Body of pancreas (tissue), 4 donors: ENCODE data around the gene FOXA3. TPM values are rescaled to one million over a fixed set of nuclear protein-coding genes. Genes with fewer than 3 reads are reported as not detected.

Experiments used
- ATAC-seq: fragments of 150-250 bp; one replicate; pipeline ENCODE4 v1.9.1; 2016
- DNase-seq, 4 donors: peaks; one replicate each; pipeline ENCODE4 v3.0.0-alpha.2; 2019
- H3K27ac ChIP-seq, 4 donors: fragments of 200-600 bp; sonication (generic); 1 replicate in 3 of 4; 2 replicates in 1 of 4; pipeline versions ENCODE4 v1.5.1 to v1.6.1; 2016 to 2019; ENCODE audit warnings: mild to moderate bottlenecking in 1 of 4, mixed read lengths in 1 of 4, moderate library complexity in 1 of 4
- H3K27me3 ChIP-seq, 2 donors: fragments of 200-600 bp; sonication (generic); one replicate each; pipeline ENCODE4 v1.6.0; 2016; ENCODE audit warnings: mild to moderate bottlenecking in 1 of 2
- H3K36me3 ChIP-seq, 2 donors: fragments of 200-600 bp; sonication (generic); replicated peaks in 1 of 2; 2 replicates each; pipeline ENCODE4 v1.5.1; 2016; ENCODE audit warnings: low read depth in 2 of 2; ENCODE audit not compliant: insufficient read depth in 1 of 2
- H3K4me1 ChIP-seq: fragments of 200-600 bp; sonication (generic); one replicate; pipeline ENCODE4 v1.6.0; 2016
- H3K4me3 ChIP-seq, 2 donors: fragments of 200-600 bp; sonication (generic); 1 replicate in 1 of 2; 2 replicates in 1 of 2; pipeline ENCODE4 v1.5.1; 2016 to 2019
- H3K9me3 ChIP-seq, 3 donors: fragments of 200-600 bp; sonication (generic); 1 replicate in 2 of 3; 2 replicates in 1 of 3; pipeline ENCODE4 v1.5.1; 2016
- CTCF ChIP-seq, 7 experiments: fragments of 450-650 bp in 4 of 7; fragments of 200-600 bp in 3 of 7; sonication (generic) in 3 of 7; IDR thresholded peaks; one replicate each; pipeline ENCODE4 v1.5.1; 2016 to 2019; ENCODE audit warnings: antibody characterized with exemption in 7 of 7
- POLR2A ChIP-seq, 3 donors: fragments of 450-650 bp; IDR thresholded peaks; one replicate each; pipeline ENCODE4 v1.6.1; 2016; ENCODE audit warnings: antibody characterized with exemption in 3 of 3, mild to moderate bottlenecking in 2 of 3
- WGBS, 2 donors: methylation state at CpG; one replicate each; pipeline ENCODE4 v1.1.5; 2017; 5-methylcytosine and 5-hydroxymethylcytosine counted together
- intact Hi-C: fragments of 100-400 bp; cut with DNase I; formaldehyde crosslinking; loops from one replicate; pipeline ENCODE4 v1.15.1; 2023
- total RNA-seq, 2 donors: library from RNA; depleted of rRNA; stranded (reverse); fragments of >200 nt; gene quantifications; one replicate each; pipeline ENCODE4 v1.1.0, GENCODE V29; 2016

The FOXA3 gene
- total RNA-seq, 2 donors from 2014 or later, result 3.0 to 16.3 TPM

GRCh38 chr19:45876411-45877197 lies 12.5 kb downstream of the FOXA3 start:
- TF ChIP-seq POLR2A (IDR thresholded peaks at IDR 0.05) (peak; percentile 27 to 74 (median 44)), CTCF (IDR thresholded peaks at IDR 0.05) (no peak)
- H3K36me3 ChIP-seq, result no peaks in the 10 kb centered on the region
- H3K4me1 ChIP-seq, result peaks cover 100% of the 10 kb centered on the region
- no peak overlapping the region for H3K4me3 ChIP-seq
- H3K9me3 ChIP-seq, result no peaks in the 10 kb centered on the region
- WGBS, 2 donors, result 4 to 25% methylated on average over 21 to 41 of the region's 41 CpGs
- DNase-seq, result peak; percentile 65 to 87 (median 85)
- intact Hi-C loops, result no loop called here
- H3K27ac ChIP-seq, result peak overlapping the region; percentile 79 to 96 (median 90)
- no peaks in the 10 kb centered on the region for H3K27me3 ChIP-seq
- peak; percentile 48 for ATAC-seq

- peak in 2 of 3 donors; percentile 25 to 33 for TF ChIP-seq POLR2A (IDR thresholded peaks at IDR 0.05)
- TF ChIP-seq CTCF (IDR thresholded peaks at IDR 0.05), result no peak
- peaks cover 98% of the 10 kb centered on the region for H3K4me1 ChIP-seq
- intact Hi-C loops, result no loop called here
- DNase-seq (peak; percentile 83 to 96 (median 90)), ATAC-seq (peak; percentile 20)
- no peaks in the 10 kb centered on the region for H3K27me3 ChIP-seq
- peak overlapping the region; percentile 79 to 96 (median 90) for H3K27ac ChIP-seq
- no peaks in the 10 kb centered on the region for H3K36me3 ChIP-seq
- no peaks in the 10 kb centered on the region for H3K9me3 ChIP-seq
- WGBS, 2 donors, result 25 to 33% methylated on average over 11 of the region's 11 CpGs
- H3K4me3 ChIP-seq, result no peak overlapping the region
These were observed 14.1 kb downstream of the FOXA3 start for GRCh38 chr19:45878043-45878794.

GRCh38 chr19:45879055-45879454 lies 14.9 kb downstream of the FOXA3 start:
- intact Hi-C loops, result no loop called here
- Histone ChIP-seq H3K9me3 (no peaks in the 10 kb centered on the region), H3K27me3 (no peaks in the 10 kb centered on the region), H3K27ac (peak overlapping the region; percentile 79 to 96 (median 90)), H3K4me3 (no peak overlapping the region), H3K36me3 (no peaks in the 10 kb centered on the region), H3K4me1 (peaks cover 96% of the 10 kb centered on the region)
- ATAC-seq (no peak), DNase-seq (peak in 3 of 4 donors; percentile 49 to 61 (median 52))
- TF ChIP-seq CTCF (IDR thresholded peaks at IDR 0.05), result no peak
- TF ChIP-seq POLR2A (IDR thresholded peaks at IDR 0.05), result no peak
- 32 to 53% methylated on average over 3 to 8 of the region's 8 CpGs for WGBS, 2 donors

GRCh38 chr19:45879971-45880370 lies 15.8 kb downstream of the FOXA3 start:
- DNase-seq (no peak), ATAC-seq (no peak)
- Histone ChIP-seq H3K27ac (peak overlapping the region; percentile 79 to 96 (median 90)), H3K9me3 (no peaks in the 10 kb centered on the region), H3K4me1 (peaks cover 96% of the 10 kb centered on the region), H3K36me3 (no peaks in the 10 kb centered on the region), H3K4me3 (no peak overlapping the region), H3K27me3 (no peaks in the 10 kb centered on the region)
- intact Hi-C loops, result no loop called here
- TF ChIP-seq CTCF (IDR thresholded peaks at IDR 0.05), result no peak
- no peak for TF ChIP-seq POLR2A (IDR thresholded peaks at IDR 0.05)
- 39 to 55% methylated on average over 2 of the region's 2 CpGs for WGBS, 2 donors
